Measurements from ENCODE around the gene IMP3. TPM values are rescaled to one million over a fixed set of nuclear protein-coding genes. Genes with fewer than 3 reads are reported as not detected.
A peak's percentile ranks its signal among the peaks of the same experiment; 100 is the strongest.

The IMP3 gene
- total and polyA plus RNA-seq, 9 of the 15 experiments (the other 6 are each of a cell fraction or from before 2014, with no cell fraction given), result 14.5 to 160 (median 74.4) TPM

GRCh38 chr15:75641179-75641503 is 1.1 kb upstream of the IMP3 start:
- Histone ChIP-seq H3K27me3 (ENCODE audit: control insufficient read depth in 2 of 2, insufficient read depth in 2 of 2, low read length in 2 of 2) (no peaks in the 10 kb centered on the region; a peak in 1 of 5 replicates), H3K79me2 (ENCODE audit: control insufficient read depth, insufficient read depth, low read length) (peaks cover 39% of the 10 kb centered on the region), H3K9ac (ENCODE audit: insufficient read depth in 1 of 2, low read depth in 2 of 2, low read length in 2 of 2) (peak overlapping the region; percentile 37 to 80; a peak in 2 of 4 replicates), H3K4me1 (replicated peaks in 1 of 2; ENCODE audit: control insufficient read depth in 2 of 2, insufficient read depth in 2 of 2, low read length in 2 of 2) (peaks cover 12 to 25% of the 10 kb centered on the region in 2 experiments), H3K27ac (ENCODE audit: extremely low read depth, low read depth, low read length) (peak overlapping the region; percentile 86; the same call in 1 of the 3 replicates), H3K4me2 (ENCODE audit: insufficient read depth, low read length) (peak overlapping the region; percentile 95), H3K9me1 (ENCODE audit: control insufficient read depth, insufficient read depth, low read length) (no peaks in the 10 kb centered on the region), H4K20me1 (replicated peaks; ENCODE audit: control insufficient read depth, insufficient read depth, low read length) (peaks cover 9% of the 10 kb centered on the region; the same call in 1 of the 2 replicates), H3K36me3 (ENCODE audit: control insufficient read depth, insufficient read depth, low read length) (peaks cover 15% of the 10 kb centered on the region), H3K4me3 (no peak overlapping the region), H2AFZ (ENCODE audit: low read depth, low read length) (no peak overlapping the region), H3K9me3 (replicated peaks; ENCODE audit: control insufficient read depth, insufficient read depth, low read depth, low read length) (no peaks in the 10 kb centered on the region)
- no peak for DNase-seq (ENCODE audit: extremely low read depth in 1 of 4, low spot score in 3 of 4)
- ChIA-PET POLR2A (interaction anchor here (0.8 to 3.7 kb wide), 4 partner anchors 10 to 187 kb away, joined by 3 to 20 read pairs (median 4); no protein-coding TSS in a partner anchor), CTCF (ENCODE audit: low intra/inter-chr PET ratio) (interaction anchor here (0.6 to 2.1 kb wide), 4 partner anchors 15 to 273 kb away, joined by 3 to 10 read pairs (median 6); partner anchors contain the start of genes MAN2C1 and SNUPN)
- TF ChIP-seq SMARCA5 (IDR thresholded peaks at IDR 0.05), result 0 out of 2 replicates have a peak, but pooled peaks have one; percentile 62
- TF ChIP-seq MED1 (CRISPR knock-in tag; IDR thresholded peaks at IDR 0.05; ENCODE audit: borderline replicate concordance), result no peak
- TF ChIP-seq BRD9 (IDR thresholded peaks at IDR 0.05; ENCODE audit: low read depth, partially characterized antibody), result peak; percentile 1
- TF ChIP-seq NR2C1 (IDR thresholded peaks at IDR 0.05), result no peak
- no peak for TF ChIP-seq NR2C1 (tag; IDR thresholded peaks at IDR 0.05)
- TF ChIP-seq HDAC1 (IDR thresholded peaks at IDR 0.05), result no peak
- peak in 1 of 2 experiments; percentile 8 for TF ChIP-seq AFF1 (IDR thresholded peaks at IDR 0.05; ENCODE audit: low read depth in 1 of 2, partially characterized antibody in 2 of 2)
- TF ChIP-seq ZNF584 (CRISPR knock-in tag; IDR thresholded peaks at IDR 0.05; ENCODE audit: low read depth), result no peak
- peak in 1 of 2 experiments; percentile 0 for TF ChIP-seq E2F6 (IDR thresholded peaks at IDR 0.05; ENCODE audit: borderline replicate concordance in 1 of 2, extremely low read depth in 1 of 2, insufficient read depth in 1 of 2, insufficient read length in 1 of 2, low read depth in 1 of 2, low read length in 1 of 2, poor library complexity in 1 of 2, severe bottlenecking in 1 of 2)
- no peak for TF ChIP-seq ZNF764 (CRISPR knock-in tag; IDR thresholded peaks at IDR 0.05; ENCODE audit: low read depth)
- TF ChIP-seq ELF1 (tag; IDR thresholded peaks at IDR 0.05), result no peak
- WGBS (ENCODE audit: insufficient coverage, low coverage, missing lambda C conversion rate), result 72% methylated on average over 4 of the region's 4 CpGs
- in situ Hi-C loops (cut with MboI), result no loop called here
- BruUV-seq (replicated peaks), result no TSS peak
- intact Hi-C loops (cut with micrococcal nuclease), result loop anchor here (2.0 to 5.0 kb wide), 3 partner anchors 44 to 272 kb away; partner anchors contain the start of genes MAN2C1 and SIN3A
- FAIRE-seq, result no peak
- no peak for ATAC-seq
